GM19328 (cell line): Measurements from ENCODE around the gene CGGBP1.
A peak's percentile ranks its signal among the peaks of the same experiment; 100 is the strongest.
"Not testable (repeated sequence)": the region's sequence is repeated elsewhere in the genome, so short reads cannot be mapped to it uniquely, and the experiment has no call there.

Source experiments
- ATAC-seq: cut with Tn5 transposase; IDR thresholded peaks from one replicate; pipeline ENCODE4 v1.9.1; 2021; ENCODE audit warnings: mild to moderate bottlenecking, moderate library complexity; ENCODE audit not compliant: unreplicated experiment

Gene CGGBP1

GRCh38 chr3:88034491-88035275 lies 24.1 kb downstream of the CGGBP1 start:
- ATAC-seq, result no peak

GRCh38 chr3:88033808-88034207 lies 25.0 kb downstream of the CGGBP1 start:
- no peak for ATAC-seq

GRCh38 chr3:88033079-88033478 lies 25.7 kb downstream of the CGGBP1 start:
- ATAC-seq, result no peak

GRCh38 chr3:88032245-88032644 lies 26.6 kb downstream of the CGGBP1 start:
- ATAC-seq, result peak; percentile 4

- ATAC-seq, result peak; percentile 78
These were observed 27.1 kb downstream of the CGGBP1 start for GRCh38 chr3:88031642-88032077.

- no peak for ATAC-seq
These were observed 28.6 kb downstream of the CGGBP1 start for GRCh38 chr3:88030210-88030609.

- ATAC-seq, result no peak
These were observed 29.9 kb downstream of the CGGBP1 start for GRCh38 chr3:88028876-88029275.

GRCh38 chr3:88025001-88025552 lies 33.7 kb downstream of the CGGBP1 start:
- ATAC-seq, result no peak

GRCh38 chr3:88019024-88019423 lies 39.8 kb downstream of the CGGBP1 start:
- peak; percentile 94 for ATAC-seq

- not testable (repeated sequence) for ATAC-seq
These were observed 43.1 kb downstream of the CGGBP1 start for GRCh38 chr3:88015656-88016055.

- no peak for ATAC-seq
These were observed 45.2 kb downstream of the CGGBP1 start for GRCh38 chr3:88013592-88013991.

GRCh38 chr3:88010810-88011209 lies 48.0 kb downstream of the CGGBP1 start:
- ATAC-seq, result no peak

GRCh38 chr3:88009066-88009465 lies 49.7 kb downstream of the CGGBP1 start:
- ATAC-seq, result no peak

- ATAC-seq, result peak; percentile 43
These were observed 53.7 kb downstream of the CGGBP1 start for GRCh38 chr3:88005066-88005465.

GRCh38 chr3:88003115-88003755 lies 55.6 kb downstream of the CGGBP1 start:
- ATAC-seq, result no peak

GRCh38 chr3:88002448-88002847 lies 56.4 kb downstream of the CGGBP1 start:
- ATAC-seq, result no peak
